Measurements from ENCODE around the gene YJEFN3.

YJEFN3 gene

DNA sequence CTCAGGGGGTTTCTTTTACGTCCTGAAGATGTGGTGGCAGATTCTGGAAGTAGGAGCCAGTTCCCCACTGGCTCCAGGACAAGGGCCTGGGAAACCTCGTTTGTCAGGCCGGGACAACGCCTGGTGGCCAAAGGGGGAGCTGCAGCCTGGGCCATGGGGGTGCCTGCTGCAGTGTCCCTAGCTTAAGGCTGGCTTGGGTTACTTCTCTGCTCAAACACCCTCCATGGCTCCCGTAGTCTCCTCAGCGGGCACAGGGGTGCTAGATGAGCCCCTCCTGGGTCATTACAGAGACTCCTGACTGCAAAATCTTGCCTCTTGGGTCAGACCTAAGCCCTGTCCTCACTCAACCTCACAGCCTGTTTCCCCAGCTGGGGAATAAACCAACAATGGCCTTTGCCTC is 24.1 kb downstream of the YJEFN3 start:
- DNase-seq (ENCODE audit: low spot score): no peak

DNA sequence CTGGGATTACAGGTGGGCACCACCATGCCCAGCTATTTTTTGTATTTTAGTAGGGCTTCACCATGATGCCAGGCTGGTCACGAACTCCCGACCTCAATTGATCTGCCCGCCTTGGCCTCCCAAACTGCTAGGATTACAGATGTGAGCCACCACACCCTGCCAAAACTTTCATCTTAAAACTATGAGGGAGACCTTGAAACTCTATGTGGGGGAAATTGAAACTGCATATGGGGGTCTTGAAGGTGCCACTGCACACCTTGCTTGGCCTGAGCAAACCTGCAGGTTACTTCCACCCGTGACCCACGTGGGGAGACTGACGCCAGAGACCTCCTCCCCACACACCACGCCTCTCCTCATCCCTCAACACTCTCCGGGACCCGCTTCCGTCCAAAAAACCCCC is 25.0 kb downstream of the YJEFN3 start:
- no peak for DNase-seq (ENCODE audit: low spot score)

DNA sequence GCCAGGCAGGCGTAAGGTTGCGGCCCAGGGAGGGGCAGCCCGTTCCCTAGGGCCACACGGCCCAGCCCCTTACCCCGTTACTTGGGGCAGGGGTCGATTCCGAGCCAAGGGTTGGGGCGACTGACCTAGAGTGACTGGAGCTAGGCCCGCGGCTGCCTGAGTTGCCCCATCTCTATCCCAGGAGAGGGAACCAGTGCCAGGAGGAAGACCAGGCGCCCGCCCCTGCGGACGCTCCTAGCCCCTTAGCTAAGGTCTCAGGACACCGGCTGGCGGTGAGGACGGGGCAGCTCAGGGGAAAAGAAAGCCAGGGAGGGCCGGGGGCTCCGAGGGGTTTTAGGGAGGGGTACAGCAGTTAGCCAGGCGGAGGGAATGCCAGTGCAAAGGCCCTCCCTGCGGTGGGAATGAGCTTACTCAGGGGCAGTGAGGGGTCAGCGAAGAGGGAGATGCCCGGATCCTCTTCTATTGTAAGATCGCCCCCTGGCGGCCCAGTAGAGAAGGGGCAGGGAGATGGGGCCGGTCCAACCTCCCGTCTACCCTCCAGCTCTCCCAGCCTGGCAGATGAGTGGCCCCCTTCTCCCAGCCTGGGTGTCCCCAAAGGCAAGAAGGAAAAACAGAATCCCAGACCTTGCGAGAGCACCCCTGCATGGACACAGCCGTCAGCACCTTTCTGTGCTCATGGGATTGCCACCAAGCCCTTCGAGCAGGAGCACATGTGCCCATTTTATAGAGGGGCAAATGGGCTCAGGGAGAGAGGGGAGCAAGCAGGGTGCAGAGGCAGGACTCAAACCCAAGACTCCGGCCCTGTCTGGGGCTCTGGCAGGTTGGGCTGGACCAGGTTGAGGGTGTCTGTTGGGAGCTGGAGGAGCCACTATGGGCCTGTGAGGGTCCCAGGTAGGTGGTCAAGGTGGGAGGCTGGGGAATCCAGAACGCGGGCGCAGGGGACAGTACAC is 25.6 kb downstream of the YJEFN3 start:
- peak; percentile 68 for DNase-seq (ENCODE audit: low spot score)

DNA sequence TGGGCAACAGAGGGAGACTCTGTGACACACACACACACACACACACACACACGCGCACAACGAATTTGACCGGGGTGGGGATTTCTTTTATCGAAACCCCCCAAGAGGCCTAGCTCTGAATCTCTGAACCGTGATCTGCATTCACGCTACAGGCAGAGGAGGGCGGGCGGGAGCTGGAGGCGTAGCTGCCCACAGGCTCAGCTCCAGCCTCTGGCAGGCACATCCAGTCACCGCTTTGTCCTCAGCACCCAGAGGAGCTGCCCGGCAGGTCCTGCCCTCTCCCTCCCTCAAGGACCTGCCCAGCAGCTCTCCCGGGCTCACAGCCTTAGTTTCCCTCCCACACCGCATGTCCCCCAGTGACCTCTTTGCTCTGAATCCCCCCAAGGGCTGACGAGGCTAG is 29.3 kb downstream of the YJEFN3 start:
- DNase-seq (ENCODE audit: low spot score): no peak

DNA sequence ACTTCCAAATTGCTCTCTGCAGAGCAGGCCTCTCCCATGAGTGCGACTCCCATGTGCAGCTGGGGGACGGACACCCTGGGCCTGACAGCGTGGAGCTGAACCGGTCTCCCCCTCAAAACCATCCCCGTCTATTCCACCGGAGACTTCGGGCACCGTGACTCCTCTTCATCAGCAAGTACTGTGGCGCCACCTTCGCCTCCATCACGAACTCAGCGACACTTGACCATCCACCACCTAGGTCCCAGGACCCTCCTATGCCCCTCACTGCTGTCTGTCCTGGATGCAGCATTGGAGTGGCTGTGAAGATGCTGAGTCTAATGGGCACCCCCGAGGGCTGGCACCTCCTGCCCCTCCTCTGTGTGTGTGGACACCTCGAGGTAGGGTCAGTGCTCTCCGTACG is 29.9 kb downstream of the YJEFN3 start:
- no peak for DNase-seq (ENCODE audit: low spot score)

DNA sequence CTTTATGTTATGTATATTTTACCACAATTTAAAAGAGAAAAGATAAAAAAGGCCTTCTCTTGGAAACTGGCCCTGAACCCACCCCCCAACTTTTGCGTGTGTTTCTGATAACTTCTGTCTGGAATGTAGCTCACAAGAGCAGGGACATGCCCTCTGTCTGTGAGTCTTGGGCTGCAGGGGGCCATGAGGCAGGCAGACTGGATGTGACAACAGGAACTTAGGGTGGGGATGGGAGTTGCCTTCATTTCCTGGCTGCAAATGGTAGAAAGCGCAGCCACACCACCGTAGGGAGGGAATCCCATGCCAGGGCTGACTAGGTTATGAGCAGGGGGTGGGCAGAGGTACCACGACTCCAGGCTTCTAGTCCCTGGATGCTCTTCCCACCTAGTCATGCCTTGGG is 31.2 kb downstream of the YJEFN3 start:
- no peak for DNase-seq (ENCODE audit: low spot score)

DNA sequence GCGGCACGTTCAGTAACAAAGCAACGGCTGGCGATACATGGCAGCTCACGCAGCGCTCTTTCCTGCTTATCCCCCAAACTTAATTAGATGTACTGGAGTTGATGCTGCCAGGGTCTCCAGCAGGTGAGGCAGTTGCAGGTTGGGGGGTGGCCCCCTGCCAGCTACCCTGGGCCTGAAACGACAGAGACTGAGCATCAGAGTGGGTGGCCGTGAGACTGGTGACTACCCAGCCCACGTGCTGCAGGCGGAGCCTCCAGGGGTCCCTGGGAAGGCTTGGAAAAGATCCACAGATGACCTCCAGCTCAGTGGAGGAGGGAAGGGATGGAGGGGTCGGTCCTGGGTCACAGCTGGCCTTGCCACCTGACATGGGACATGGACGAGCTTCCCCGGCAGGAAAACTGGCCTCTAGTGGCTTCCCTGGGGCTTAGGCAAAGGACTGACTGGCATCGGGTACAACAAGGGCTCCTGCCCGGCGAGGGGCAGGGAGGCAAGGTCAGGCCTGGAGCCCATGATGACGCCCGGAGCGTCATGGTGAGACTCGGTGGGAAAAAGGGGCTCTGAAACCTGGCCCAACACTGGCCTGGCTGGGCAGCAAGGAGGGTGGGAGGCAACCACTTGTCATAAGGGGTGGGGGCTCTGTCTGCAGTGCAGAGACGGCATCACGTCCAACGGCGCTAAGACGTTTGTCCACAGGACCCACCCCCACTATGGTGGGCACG is 33.4 kb downstream of the YJEFN3 start:
- no peak for DNase-seq (ENCODE audit: low spot score)

DNA sequence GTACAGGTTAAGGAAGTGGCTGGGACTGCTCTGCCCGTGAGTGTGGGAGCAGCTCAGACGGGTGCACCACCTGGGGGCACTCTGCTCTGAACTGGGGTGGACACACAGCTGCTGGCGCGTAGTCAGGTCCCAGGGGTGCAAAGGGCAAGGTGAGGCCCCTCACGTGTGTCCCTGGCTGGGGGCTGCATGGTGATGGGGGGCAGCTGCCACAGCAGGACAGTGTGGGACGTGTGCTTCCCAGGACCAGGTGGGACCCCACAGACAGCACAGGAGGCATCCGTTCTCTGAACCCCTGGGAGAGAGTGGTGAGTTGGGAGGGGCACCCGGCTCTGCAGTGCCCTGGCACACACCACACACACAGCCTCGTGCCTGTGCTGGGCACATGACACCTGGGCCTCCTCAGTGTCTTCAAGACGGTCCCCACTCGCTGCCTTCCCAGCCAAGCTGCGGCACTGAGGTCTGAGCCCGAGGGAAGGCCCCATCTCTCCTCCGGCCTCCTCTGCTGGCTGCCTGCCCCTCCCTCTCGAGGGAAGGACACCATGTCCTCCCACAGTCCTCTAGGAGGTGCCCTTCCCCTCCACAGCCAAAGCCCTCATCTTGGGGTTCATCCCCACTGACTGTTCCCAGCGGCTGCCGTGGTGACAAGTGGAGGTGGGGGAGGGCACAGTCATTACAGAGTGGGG is 34.1 kb downstream of the YJEFN3 start:
- DNase-seq (ENCODE audit: low spot score): no peak

DNA sequence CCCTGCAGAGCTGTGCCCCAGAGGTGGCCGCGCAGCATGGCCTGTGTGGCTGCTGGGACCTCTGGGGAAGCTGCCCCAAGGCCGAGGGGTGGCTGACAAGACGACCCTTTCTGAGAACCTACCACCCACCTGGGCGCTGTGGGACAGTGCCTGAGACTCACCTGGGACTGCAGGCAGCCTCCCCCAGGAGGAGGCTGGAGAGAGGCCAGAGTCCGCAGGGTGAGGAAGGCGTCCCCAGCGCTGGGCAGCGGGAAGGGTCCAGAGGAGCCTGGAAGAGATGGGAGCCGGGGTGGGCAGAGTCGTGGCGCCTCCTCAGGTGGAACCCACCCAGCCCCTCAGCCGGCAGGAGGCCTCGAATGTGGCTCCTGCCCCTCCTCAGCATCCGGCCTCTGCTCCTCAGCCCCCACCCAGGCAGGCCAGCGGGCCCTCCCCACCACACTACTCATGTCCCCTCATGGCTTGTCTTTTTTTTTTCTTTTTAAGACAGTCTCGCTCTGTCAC is 34.7 kb downstream of the YJEFN3 start:
- no peak for DNase-seq (ENCODE audit: low spot score)

DNA sequence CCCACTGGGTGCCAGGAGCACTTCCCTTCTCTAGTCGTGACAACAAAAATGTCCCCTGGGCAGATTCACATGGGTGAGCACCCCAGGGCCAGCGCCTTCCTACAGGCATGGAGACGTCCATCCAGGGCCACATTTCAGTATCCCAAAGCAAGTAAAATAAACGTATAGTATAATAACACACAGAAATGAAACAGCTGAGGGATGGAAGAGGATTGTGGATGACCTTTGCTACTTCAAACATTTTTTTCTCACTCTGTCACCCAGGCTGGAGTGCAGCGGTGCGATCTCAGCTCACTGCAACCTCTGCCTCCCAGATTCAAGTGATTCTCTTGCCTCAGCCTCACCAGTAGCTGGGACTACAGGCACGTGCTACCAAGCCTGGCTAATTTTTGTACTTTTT is 37.6 kb downstream of the YJEFN3 start:
- DNase-seq (ENCODE audit: low spot score): no peak

DNA sequence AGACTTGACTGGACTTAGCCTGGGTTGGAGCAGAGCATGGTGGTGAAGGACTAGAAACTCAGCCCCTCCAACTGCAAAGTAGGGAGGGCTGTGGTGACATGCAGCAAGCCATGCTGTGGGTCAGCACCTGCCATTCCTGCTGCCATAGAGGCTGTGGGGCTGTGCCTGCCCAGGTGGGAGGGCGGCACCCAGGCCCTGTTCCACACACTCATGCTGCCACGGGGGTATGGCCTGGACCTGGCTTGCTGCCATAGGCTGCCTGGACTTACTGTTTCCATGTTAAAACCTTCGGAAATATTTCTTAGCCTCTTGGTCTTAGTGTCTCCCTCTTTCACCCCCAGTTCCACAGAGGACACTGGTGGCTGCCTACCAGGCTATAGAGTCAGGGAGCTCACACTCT is 38.7 kb downstream of the YJEFN3 start:
- DNase-seq (ENCODE audit: low spot score): no peak

DNA sequence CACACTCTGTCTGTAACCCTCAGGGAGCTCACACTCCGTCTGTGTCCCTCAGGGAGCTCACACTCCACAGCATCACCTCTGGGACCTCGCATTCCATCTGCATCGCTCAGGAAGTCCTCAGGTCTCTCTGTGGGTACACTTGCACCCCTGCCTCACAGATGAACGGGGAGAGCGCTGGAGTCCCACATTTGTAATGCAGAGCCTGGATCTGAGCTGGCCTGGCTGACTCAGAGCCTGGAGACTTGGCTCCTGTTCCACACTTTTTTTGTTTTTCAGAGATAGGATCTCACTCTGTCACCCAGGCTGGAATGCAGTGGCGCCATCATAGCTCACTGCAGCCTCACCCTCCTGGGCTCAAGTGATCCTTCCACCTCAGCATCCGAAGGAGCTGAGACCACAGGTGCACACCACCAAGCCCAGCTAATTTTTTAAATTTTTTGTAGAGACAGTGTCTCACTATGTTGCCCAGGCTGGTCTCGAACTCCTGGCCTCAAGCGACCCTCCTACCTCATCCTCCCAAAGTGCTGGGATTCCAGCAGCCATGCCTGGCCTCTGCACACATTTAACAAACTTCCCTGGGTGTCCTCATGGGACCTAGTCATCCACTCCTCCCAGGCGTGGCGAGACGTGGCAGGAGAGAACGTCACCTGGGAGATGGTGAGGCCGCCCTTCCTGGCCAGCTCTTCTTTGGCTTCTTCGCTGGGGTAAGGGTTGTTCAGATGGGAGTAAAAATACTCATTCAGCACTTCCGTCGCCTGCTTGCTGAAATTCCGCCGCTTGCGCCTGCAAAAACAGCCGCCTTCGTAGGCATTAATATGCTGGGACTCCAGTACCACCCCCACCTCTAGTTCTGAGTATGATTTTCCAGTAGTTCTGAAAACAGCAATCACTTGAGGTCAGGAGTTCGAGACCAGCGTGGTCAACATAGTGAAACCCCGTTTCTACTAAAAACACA is 40.4 kb downstream of the YJEFN3 start:
- DNase-seq (ENCODE audit: low spot score): no peak

DNA sequence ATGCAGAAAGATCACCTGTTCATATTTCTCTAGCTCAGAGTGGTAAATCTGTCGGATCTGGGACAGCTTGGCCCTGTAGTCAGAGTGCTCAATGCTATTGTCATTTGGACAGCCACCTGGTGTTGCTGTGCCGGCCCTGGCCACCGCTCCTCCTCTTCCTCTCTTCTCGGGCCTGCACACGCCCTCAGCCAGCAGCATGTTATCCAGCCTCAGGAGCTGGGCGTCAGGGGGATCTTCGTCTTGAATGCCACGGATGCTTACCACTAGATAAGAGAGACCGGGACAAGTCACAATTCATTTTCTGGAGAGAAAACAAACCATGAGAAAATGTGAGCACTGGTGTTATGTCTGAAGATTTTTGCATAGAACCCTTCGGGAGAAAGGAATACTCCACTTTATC is 41.9 kb downstream of the YJEFN3 start:
- DNase-seq (ENCODE audit: low spot score): no peak

DNA sequence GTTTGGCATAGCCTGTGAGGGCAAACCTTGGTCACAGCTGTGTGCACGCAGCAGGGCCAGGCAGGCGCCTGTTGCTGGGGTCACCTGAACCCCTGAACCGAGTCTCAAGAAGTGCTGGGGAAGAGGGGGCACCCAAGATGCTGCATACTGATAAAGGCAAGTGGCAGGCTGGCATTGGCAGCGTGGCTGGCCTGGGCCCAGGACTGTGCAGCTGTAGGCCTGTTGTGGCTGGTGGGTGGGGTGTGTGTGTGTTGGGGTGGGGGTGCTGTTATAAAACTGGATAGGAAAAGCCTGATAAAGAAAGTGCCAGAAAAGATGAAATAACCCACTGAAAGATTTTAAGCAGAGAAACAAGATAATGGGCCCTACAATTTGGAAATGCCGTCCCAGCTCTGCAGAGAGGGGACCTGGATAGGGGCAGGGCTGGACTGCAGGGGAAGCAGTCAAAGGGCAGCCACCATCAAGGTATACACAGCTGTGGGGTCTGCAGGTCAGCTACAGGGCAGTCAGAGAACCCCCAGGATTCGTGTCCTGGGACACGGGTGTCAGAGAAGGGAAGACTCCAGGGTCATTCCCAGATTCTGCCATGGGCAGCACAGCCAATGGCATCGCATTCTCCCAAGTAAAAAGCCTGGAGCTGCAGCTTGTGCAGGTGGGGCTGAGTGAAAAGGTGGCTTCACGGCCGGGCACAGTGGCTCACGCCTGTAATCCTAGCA is 42.5 kb downstream of the YJEFN3 start:
- no peak for DNase-seq (ENCODE audit: low spot score)

DNA sequence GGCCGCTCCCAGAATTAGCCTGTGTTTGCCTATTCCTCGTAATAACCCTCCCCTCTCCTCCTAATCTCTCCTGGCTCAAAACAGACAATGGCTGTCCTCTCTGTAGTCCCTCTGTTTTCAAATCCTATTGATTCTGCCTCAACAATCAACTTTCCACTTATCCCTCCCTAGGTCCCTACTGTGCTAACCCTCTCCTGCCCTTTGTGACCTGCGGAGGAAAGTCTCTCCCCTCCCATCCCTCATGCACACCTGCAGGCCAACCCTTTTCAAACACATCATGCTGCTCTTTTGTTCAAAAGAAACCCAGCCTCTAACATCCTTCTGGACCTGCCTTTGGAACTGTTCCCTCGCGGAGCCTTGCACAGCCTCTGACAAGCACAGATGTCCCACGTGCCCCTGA is 46.7 kb downstream of the YJEFN3 start:
- DNase-seq (ENCODE audit: low spot score): no peak

DNA sequence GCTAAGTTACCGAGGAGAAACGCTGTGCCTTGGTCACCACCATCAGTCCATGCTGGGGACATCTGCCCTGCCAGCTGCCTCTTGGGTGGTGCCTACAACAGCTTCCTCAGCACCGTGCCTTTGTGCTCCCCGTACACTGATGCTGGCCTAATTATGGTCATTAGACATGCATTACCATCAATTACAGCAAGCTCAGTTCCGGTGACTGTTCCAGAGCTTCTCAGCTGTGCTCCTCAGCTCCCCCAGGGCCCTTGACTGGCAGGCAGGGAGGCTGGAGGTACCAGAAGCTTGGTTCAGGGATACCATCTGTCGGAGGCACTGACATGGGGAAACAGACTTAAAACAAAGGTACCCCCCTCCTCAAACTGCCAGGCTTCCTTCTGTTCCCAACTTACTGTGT is 49.5 kb downstream of the YJEFN3 start:
- DNase-seq (ENCODE audit: low spot score): no peak

DNA sequence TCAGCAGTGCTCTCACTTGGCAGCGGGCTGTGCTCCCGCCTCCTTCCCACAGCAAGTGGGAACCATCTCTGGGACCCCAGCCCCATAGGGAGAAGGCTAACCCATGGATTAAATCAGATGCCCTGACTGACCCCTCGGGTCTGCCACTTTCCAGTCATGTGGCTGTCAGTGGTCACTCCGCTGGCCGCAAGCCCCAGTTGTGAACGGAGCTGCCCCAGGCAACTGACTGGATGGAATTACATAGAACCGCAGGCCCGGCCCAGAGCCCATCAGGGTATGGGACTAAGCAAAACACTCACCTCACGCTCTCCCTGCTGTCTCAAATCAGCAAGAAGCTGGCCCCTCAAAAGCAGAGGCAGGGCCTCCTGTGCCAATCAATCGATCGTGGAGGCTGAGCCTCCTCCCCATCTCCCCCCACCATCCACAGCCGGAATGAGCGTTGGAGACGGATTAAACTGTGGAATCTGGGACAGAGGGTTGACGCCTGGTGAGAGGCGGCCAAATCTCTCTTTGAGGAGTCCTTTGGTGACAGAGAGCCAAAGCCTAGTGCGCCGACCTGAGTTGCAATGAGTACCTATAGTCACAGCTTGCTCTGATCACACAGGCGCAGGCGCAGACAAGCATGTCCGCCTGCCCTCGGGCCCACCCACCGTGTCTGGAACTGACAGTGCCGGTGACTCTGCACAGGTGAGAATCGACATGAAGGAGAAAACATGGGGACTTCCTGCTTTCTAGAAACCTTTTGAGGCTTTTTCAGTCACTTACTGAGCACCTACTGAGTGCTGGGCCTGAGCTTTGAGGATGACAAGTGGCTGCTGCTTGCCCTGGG is 51.0 kb downstream of the YJEFN3 start:
- no peak for DNase-seq (ENCODE audit: low spot score)

DNA sequence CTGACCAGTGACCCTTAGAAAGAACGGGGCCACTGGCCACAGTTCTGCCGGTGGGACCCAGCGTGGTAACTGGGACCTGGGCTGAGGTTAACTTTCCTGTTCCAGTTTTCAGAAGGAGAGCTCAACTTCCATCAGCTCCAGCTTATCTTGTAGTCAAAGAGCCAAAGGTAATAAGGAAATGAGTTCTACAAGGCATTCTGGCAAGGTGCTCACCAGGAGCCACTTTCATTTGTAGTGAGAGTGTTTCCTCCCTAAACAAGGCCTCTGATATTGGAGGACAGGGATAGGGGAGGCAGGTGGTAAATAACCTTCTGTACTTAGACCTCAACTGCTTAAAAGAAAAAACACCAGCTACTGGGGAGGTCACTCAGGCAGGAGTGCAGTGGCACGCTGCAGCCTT is 51.7 kb downstream of the YJEFN3 start:
- no peak for DNase-seq (ENCODE audit: low spot score)

DNA sequence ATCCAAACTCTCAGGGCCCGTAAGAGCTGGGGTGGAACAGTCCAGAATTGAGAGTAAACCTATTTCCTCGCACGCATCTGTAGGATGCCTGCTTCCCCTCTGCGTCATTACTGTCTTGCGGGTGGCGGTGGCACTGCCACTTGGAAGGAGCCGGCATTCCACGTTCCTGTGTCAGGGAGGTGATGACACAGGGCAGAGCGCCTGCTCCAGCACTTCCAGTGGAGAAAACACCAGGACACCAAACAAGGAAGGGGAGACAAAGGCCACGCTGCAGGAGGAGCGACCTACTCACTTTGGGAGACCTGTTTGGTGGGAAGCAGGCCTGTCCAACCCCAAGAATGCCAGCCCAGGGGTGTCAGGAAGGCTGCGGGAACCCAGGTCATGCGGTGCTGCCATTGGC is 52.7 kb downstream of the YJEFN3 start:
- DNase-seq (ENCODE audit: low spot score): no peak

DNA sequence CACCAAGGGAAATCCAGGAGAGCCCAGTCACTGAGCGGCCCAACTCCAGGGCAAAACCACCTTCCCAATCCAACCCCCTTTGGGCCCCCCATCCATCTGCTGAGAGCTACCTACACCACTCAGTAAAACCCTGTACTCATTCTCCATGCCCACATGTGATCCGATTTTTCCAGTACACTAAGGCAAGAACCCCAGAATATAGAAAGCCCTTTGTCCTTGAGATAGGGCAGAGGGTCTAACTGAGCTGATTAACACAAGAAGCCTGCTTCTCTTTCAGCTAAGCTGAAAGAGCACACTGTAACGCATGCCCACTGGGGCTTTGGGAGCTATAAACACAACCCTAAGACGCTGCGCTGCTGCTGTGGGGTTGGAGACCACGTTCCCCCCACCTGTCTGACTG is 53.8 kb downstream of the YJEFN3 start:
- DNase-seq (ENCODE audit: low spot score): no peak

Measured in NAMALWA (cell line).